MM.1S (cell line): ENCODE measurements around the gene EMC7.

Source experiments
- DNase-seq: peaks from one replicate; pipeline ENCODE4 v3.0.0-alpha.2; 2015
- H2AFZ ChIP-seq: fragments of 300-600 bp; sonication (generic); 2 replicates; pipeline ENCODE4 v1.6.0; 2016; ENCODE audit warnings: antibody characterized with exemption, low read length
- H3F3A ChIP-seq: fragments of 300-600 bp; sonication (generic); 2 replicates; pipeline ENCODE4 v1.6.1; 2016; ENCODE audit warnings: mild to moderate bottlenecking, antibody characterized with exemption, low read length, moderate library complexity, mixed read lengths; ENCODE audit not compliant: insufficient read depth
- H3K27ac ChIP-seq: fragments of 300-600 bp; sonication (generic); 2 replicates; pipeline ENCODE4 v1.5.1; 2016; ENCODE audit warnings: mild to moderate bottlenecking, low read length
- H3K27me3 ChIP-seq: fragments of 300-600 bp; sonication (generic); replicated peaks from 2 replicates; pipeline ENCODE4 v1.6.0; 2016; ENCODE audit warnings: low read length; ENCODE audit not compliant: insufficient read depth
- H3K36me3 ChIP-seq: fragments of 300-600 bp; sonication (generic); replicated peaks from 2 replicates; pipeline ENCODE4 v1.6.1; 2016; ENCODE audit warnings: mild to moderate bottlenecking, low read length, mixed read lengths; ENCODE audit not compliant: insufficient read depth
- H3K4me1 ChIP-seq: fragments of 300-600 bp; sonication (generic); 2 replicates; pipeline ENCODE4 v1.6.1; 2016; ENCODE audit warnings: low read length, mixed read lengths
- H3K4me2 ChIP-seq: fragments of 300-600 bp; sonication (generic); 2 replicates; pipeline ENCODE4 v1.6.0; 2016; ENCODE audit warnings: low read depth, low read length
- H3K4me3 ChIP-seq: fragments of 300-600 bp; sonication (generic); 2 replicates; pipeline ENCODE4 v1.5.1; 2016; ENCODE audit warnings: low read length, mixed read lengths
- H3K79me2 ChIP-seq: fragments of 300-600 bp; sonication (generic); 2 replicates; pipeline ENCODE4 v1.6.1; 2016; ENCODE audit warnings: mixed run types, low read length, mixed read lengths
- H3K9ac ChIP-seq: fragments of 300-600 bp; sonication (generic); 2 replicates; pipeline ENCODE4 v1.6.1; 2016; ENCODE audit warnings: low read length, mixed read lengths
- H3K9me2 ChIP-seq: fragments of 300-600 bp; sonication (generic); replicated peaks from 2 replicates; pipeline ENCODE4 v1.6.1; 2016; ENCODE audit warnings: mild to moderate bottlenecking, low read length, mixed read lengths; ENCODE audit not compliant: insufficient read depth
- H3K9me3 ChIP-seq: fragments of 300-600 bp; sonication (generic); replicated peaks from 2 replicates; pipeline ENCODE4 v1.6.1; 2016; ENCODE audit warnings: mild to moderate bottlenecking, low read length, mixed read lengths; ENCODE audit not compliant: insufficient read depth
- H4K20me1 ChIP-seq: fragments of 300-600 bp; sonication (generic); 2 replicates; pipeline ENCODE4 v1.6.1; 2016; ENCODE audit warnings: mild to moderate bottlenecking, low read length, moderate library complexity, mixed read lengths; ENCODE audit not compliant: insufficient read depth
- EZH2 ChIP-seq: fragments of 300-600 bp; sonication (generic); optimal IDR thresholded peaks from 2 replicates; pipeline ENCODE3; 2017; ENCODE audit warnings: low read depth, mild to moderate bottlenecking, antibody characterized with exemption, low read length, mixed read lengths
- EZH2phosphoT487 ChIP-seq: fragments of 300-600 bp; sonication (generic); IDR thresholded peaks from 2 replicates; pipeline ENCODE4 v1.6.1; 2018; ENCODE audit warnings: antibody characterized with exemption, low read length
- TF ChIP-seq, protein P1 (sequence below): fragments of 300-600 bp; sonication (generic); IDR thresholded peaks from 2 replicates; pipeline ENCODE4 v1.5.1; 2016; ENCODE audit warnings: antibody characterized with exemption, low read length, mixed read lengths

EMC7 gene

DNA sequence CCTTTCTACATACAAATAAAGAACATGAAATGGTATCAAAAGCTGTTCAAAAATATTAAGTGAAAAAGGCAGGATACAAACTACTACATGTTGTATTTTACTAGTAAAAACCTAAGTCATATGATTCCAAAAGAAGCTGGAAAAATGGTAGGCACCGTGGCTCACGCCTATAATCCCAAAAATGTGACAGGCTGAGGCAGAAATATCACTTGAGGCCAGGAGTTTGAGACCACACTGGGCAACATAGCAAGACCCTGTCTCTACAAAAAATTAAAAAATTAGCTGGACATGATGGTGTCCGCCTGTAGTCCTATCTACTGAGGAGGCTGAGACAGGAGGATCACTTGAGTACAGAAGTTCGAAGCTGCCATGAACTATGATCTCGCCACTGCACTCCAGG, 1.7 kb downstream of the EMC7 start:
- H3K4me3 ChIP-seq: no peak overlapping the region
- no peaks in the 10 kb centered on the region for H3K9me2 ChIP-seq
- H3K27ac ChIP-seq: no peak overlapping the region
- TF ChIP-seq EZH2: no peak
- no peak for TF ChIP-seq EZH2phosphoT487
- TF ChIP-seq, protein P1, sequence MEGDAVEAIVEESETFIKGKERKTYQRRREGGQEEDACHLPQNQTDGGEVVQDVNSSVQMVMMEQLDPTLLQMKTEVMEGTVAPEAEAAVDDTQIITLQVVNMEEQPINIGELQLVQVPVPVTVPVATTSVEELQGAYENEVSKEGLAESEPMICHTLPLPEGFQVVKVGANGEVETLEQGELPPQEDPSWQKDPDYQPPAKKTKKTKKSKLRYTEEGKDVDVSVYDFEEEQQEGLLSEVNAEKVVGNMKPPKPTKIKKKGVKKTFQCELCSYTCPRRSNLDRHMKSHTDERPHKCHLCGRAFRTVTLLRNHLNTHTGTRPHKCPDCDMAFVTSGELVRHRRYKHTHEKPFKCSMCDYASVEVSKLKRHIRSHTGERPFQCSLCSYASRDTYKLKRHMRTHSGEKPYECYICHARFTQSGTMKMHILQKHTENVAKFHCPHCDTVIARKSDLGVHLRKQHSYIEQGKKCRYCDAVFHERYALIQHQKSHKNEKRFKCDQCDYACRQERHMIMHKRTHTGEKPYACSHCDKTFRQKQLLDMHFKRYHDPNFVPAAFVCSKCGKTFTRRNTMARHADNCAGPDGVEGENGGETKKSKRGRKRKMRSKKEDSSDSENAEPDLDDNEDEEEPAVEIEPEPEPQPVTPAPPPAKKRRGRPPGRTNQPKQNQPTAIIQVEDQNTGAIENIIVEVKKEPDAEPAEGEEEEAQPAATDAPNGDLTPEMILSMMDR: no peak
- H3F3A ChIP-seq: 0 out of 2 replicates have a peak, but pooled peaks cover 4% of the 10 kb centered on the region
- H3K27me3 ChIP-seq: no peaks in the 10 kb centered on the region
- no peaks in the 10 kb centered on the region for H4K20me1 ChIP-seq
- DNase-seq: no peak
- H2AFZ ChIP-seq: no peak overlapping the region
- peaks cover 69% of the 10 kb centered on the region for H3K79me2 ChIP-seq
- peak overlapping the region; percentile 90; the same call in 1 of the 2 replicates for H3K4me2 ChIP-seq
- no peaks in the 10 kb centered on the region for H3K9me3 ChIP-seq
- 0 out of 2 replicates have a peak, but pooled peaks cover under 1% of the 10 kb centered on the region for H3K36me3 ChIP-seq
- H3K4me1 ChIP-seq: peaks cover 6% of the 10 kb centered on the region; the same call in 1 of the 2 replicates
- H3K9ac ChIP-seq: no peak overlapping the region

GRCh38 chr15:34085746-34086145, 15.9 kb downstream of the EMC7 start:
- H3K9ac ChIP-seq: no peak overlapping the region
- H3K4me1 ChIP-seq: peaks cover 9% of the 10 kb centered on the region; the same call in 1 of the 2 replicates
- H3K79me2 ChIP-seq: peaks cover 10% of the 10 kb centered on the region; the same call in 1 of the 2 replicates
- peaks cover 2% of the 10 kb centered on the region; the same call in 1 of the 2 replicates for H3K36me3 ChIP-seq
- no peaks in the 10 kb centered on the region for H3K27me3 ChIP-seq
- TF ChIP-seq, protein P1: no peak
- TF ChIP-seq EZH2 (no peak), EZH2phosphoT487 (no peak)
- H3K9me3 ChIP-seq: no peaks in the 10 kb centered on the region
- no peak for DNase-seq
- no peaks in the 10 kb centered on the region for H3K9me2 ChIP-seq
- H3K4me2 ChIP-seq: no peak overlapping the region
- no peak overlapping the region for H3K27ac ChIP-seq
- no peak overlapping the region for H3K4me3 ChIP-seq
- H2AFZ ChIP-seq: no peak overlapping the region
- H4K20me1 ChIP-seq: no peaks in the 10 kb centered on the region
- H3F3A ChIP-seq: 0 out of 2 replicates have a peak, but pooled peaks cover 4% of the 10 kb centered on the region

DNA sequence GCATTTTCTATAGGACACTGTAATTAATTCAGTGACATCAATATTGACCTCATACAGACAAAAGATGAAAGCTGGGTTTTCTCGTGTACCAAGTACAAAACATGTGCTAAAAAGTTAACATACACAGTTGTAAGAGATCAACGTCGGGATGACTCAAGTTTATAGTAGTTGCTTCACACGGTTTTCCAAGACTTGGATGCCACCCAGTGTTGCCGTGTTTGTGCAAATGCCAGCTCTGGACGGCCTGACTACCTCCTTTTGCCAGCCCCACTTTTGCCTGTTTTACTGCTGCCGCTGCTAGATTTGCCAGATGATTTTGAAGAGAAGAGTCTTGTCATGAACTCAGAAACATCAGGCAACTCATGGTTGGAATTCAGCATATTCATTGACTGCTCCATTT, 17.6 kb downstream of the EMC7 start:
- no peak for DNase-seq
- Histone ChIP-seq H3K9me3 (no peaks in the 10 kb centered on the region), H3K79me2 (0 out of 2 replicates have a peak, but pooled peaks cover 5% of the 10 kb centered on the region), H3F3A (no peaks in the 10 kb centered on the region), H4K20me1 (no peaks in the 10 kb centered on the region), H3K4me1 (no peaks in the 10 kb centered on the region), H3K4me3 (no peak overlapping the region), H2AFZ (no peak overlapping the region), H3K36me3 (peaks cover 2% of the 10 kb centered on the region; the same call in 1 of the 2 replicates), H3K9me2 (no peaks in the 10 kb centered on the region), H3K9ac (no peak overlapping the region), H3K27ac (no peak overlapping the region), H3K27me3 (no peaks in the 10 kb centered on the region), H3K4me2 (no peak overlapping the region)
- TF ChIP-seq, protein P1: no peak
- TF ChIP-seq EZH2 (no peak), EZH2phosphoT487 (no peak)
